Measurements from ENCODE around the gene TCHH. TPM values are rescaled to one million over a fixed set of nuclear protein-coding genes. Genes with fewer than 3 reads are reported as not detected.

Gene TCHH
- total RNA-seq, 3 donors from 2014 or later (not counting 1 experiment from before 2014, with no cell fraction given), result not detected

- peaks cover 15 to 24% of the 10 kb centered on the region in 2 donors for H3K27me3 Mint-ChIP-seq (ENCODE audit: low read depth in 2 of 2)
- no peak overlapping the region for H3K4me3 Mint-ChIP-seq
- no peaks in the 10 kb centered on the region for H3K4me1 Mint-ChIP-seq
- H3K36me3 Mint-ChIP-seq, result no peaks in the 10 kb centered on the region
- H3K27ac Mint-ChIP-seq, result no peak overlapping the region
- Histone ChIP-seq H3K36me3 (ENCODE audit: control insufficient read depth, insufficient read depth, low read length) (no peaks in the 10 kb centered on the region), H3K27ac (ENCODE audit: low read length) (no peak overlapping the region), H3K4me3 (ENCODE audit: low read length) (no peak overlapping the region), H3K9me3 (ENCODE audit: control insufficient read depth, insufficient read depth, low read length) (no peaks in the 10 kb centered on the region), H3K27me3 (ENCODE audit: control insufficient read depth, insufficient read depth, low read length) (peaks cover 50% of the 10 kb centered on the region), H3K4me1 (ENCODE audit: control insufficient read depth, insufficient read depth, low read length) (peaks cover 33% of the 10 kb centered on the region)
- no peak for ATAC-seq
- intact Hi-C loops (cut with micrococcal nuclease), result no loop called here
- TF ChIP-seq CTCF (IDR thresholded peaks at IDR 0.05), result no peak
- DNase-seq, result no peak
- H3K9me3 Mint-ChIP-seq, result no peaks in the 10 kb centered on the region
- WGBS (ENCODE audit: insufficient coverage), result 17% methylated on average over 40 of the region's 41 CpGs
Measured at GRCh38 chr1:152107031-152107983, 7.9 kb downstream of the TCHH start.

- Mint-ChIP-seq H3K4me3 (no peak overlapping the region), H3K36me3 (no peaks in the 10 kb centered on the region), H3K9me3 (no peaks in the 10 kb centered on the region), H3K27ac (no peak overlapping the region), H3K4me1 (no peaks in the 10 kb centered on the region), H3K27me3 (ENCODE audit: low read depth in 2 of 2) (peaks cover 34 to 38% of the 10 kb centered on the region in 2 donors)
- intact Hi-C loops (cut with micrococcal nuclease), result no loop called here
- H3K27me3 ChIP-seq (ENCODE audit: control insufficient read depth, insufficient read depth, low read length), result peaks cover 34% of the 10 kb centered on the region
- DNase-seq (no peak), ATAC-seq (no peak)
- no peak for TF ChIP-seq CTCF (IDR thresholded peaks at IDR 0.05)
- H3K4me3 ChIP-seq (ENCODE audit: low read length), result no peak overlapping the region
- WGBS (ENCODE audit: insufficient coverage), result 82% methylated on average over 1 of the region's 2 CpGs
- no peaks in the 10 kb centered on the region for H3K9me3 ChIP-seq (ENCODE audit: control insufficient read depth, insufficient read depth, low read length)
- H3K27ac ChIP-seq (ENCODE audit: low read length), result no peak overlapping the region
- H3K36me3 ChIP-seq (ENCODE audit: control insufficient read depth, insufficient read depth, low read length), result no peaks in the 10 kb centered on the region
- peaks cover 11% of the 10 kb centered on the region for H3K4me1 ChIP-seq (ENCODE audit: control insufficient read depth, insufficient read depth, low read length)
Measured at GRCh38 chr1:152104854-152105253, 10.4 kb downstream of the TCHH start.

GRCh38 chr1:152096931-152097330, 18.3 kb downstream of the TCHH start:
- Histone ChIP-seq H3K27me3 (ENCODE audit: control insufficient read depth, insufficient read depth, low read length) (peaks cover 13% of the 10 kb centered on the region), H3K27ac (ENCODE audit: low read length) (no peak overlapping the region), H3K36me3 (ENCODE audit: control insufficient read depth, insufficient read depth, low read length) (no peaks in the 10 kb centered on the region), H3K4me3 (ENCODE audit: low read length) (no peak overlapping the region), H3K4me1 (ENCODE audit: control insufficient read depth, insufficient read depth, low read length) (no peaks in the 10 kb centered on the region), H3K9me3 (ENCODE audit: control insufficient read depth, insufficient read depth, low read length) (no peaks in the 10 kb centered on the region)
- WGBS (ENCODE audit: insufficient coverage), result 86% methylated on average over 2 of the region's 3 CpGs
- intact Hi-C loops (cut with micrococcal nuclease), result no loop called here
- H3K4me3 Mint-ChIP-seq, result no peak overlapping the region
- H3K4me1 Mint-ChIP-seq, result no peaks in the 10 kb centered on the region
- H3K27ac Mint-ChIP-seq, result no peak overlapping the region
- ATAC-seq (no peak), DNase-seq (no peak)
- TF ChIP-seq CTCF (IDR thresholded peaks at IDR 0.05), result no peak
- H3K27me3 Mint-ChIP-seq (ENCODE audit: low read depth in 2 of 2), result peaks cover 23 to 78% of the 10 kb centered on the region in 2 donors
- H3K9me3 Mint-ChIP-seq, result peaks cover 0 to 2% of the 10 kb centered on the region in 2 donors
- H3K36me3 Mint-ChIP-seq, result peaks cover 7% of the 10 kb centered on the region

Measured in natural killer cell (primary cell).